Neural progenitor cell (in vitro differentiated cells): Measurements from ENCODE around the gene GGCX. TPM values are rescaled to one million over a fixed set of nuclear protein-coding genes. Genes with fewer than 3 reads are reported as not detected.
"Not testable (repeated sequence)": the region's sequence is repeated elsewhere in the genome, so short reads cannot be mapped to it uniquely, and the experiment has no call there.

ENCODE experiments used
- DNase-seq: peaks from one replicate; pipeline ENCODE4 v3.0.0-alpha.2; 2016; ENCODE audit warnings: low spot score
- H2AFZ ChIP-seq: fragments of 200-600 bp; sonication (generic); replicated peaks from 2 replicates; pipeline ENCODE4 v1.6.1; 2016; ENCODE audit warnings: antibody characterized with exemption
- H3F3A ChIP-seq: fragments of 200-600 bp; sonication (generic); 2 replicates; pipeline ENCODE4 v1.6.1; 2016; ENCODE audit warnings: antibody characterized with exemption, low read depth
- H3K27ac ChIP-seq: fragments of 200-600 bp; sonication (generic); 2 replicates; pipeline ENCODE4 v1.5.1; 2016; ENCODE audit warnings: mild to moderate bottlenecking
- H3K27me3 ChIP-seq: fragments of 200-600 bp; sonication (generic); 2 replicates; pipeline ENCODE4 v1.6.1; 2016; ENCODE audit warnings: mild to moderate bottlenecking, moderate library complexity
- H3K36me3 ChIP-seq: fragments of 200-600 bp; sonication (generic); 2 replicates; pipeline ENCODE4 v1.5.1; 2016
- H3K4me1 ChIP-seq: fragments of 200-600 bp; sonication (generic); 2 replicates; pipeline ENCODE4 v1.6.1; 2016; ENCODE audit warnings: mixed run types
- H3K4me2 ChIP-seq: fragments of 200-600 bp; sonication (generic); 2 replicates; pipeline ENCODE4 v1.6.1; 2016
- H3K4me3 ChIP-seq: fragments of 200-600 bp; sonication (generic); 2 replicates; pipeline ENCODE4 v1.5.1; 2016
- H3K79me2 ChIP-seq: fragments of 200-600 bp; sonication (generic); 2 replicates; pipeline ENCODE4 v1.6.1; 2016; ENCODE audit warnings: low read depth
- H3K9ac ChIP-seq: fragments of 200-600 bp; sonication (generic); 2 replicates; pipeline ENCODE4 v1.6.1; 2016
- H3K9me3 ChIP-seq: fragments of 200-600 bp; sonication (generic); 2 replicates; pipeline ENCODE4 v1.5.1; 2016; ENCODE audit warnings: low read depth
- H4K20me1 ChIP-seq: fragments of 200-600 bp; sonication (generic); 2 replicates; pipeline ENCODE4 v1.6.1; 2016; ENCODE audit warnings: low read depth
- H3K27ac Mint-ChIP-seq: 3 replicates; pipeline ENCODE4 v1.8.0; 2021; ENCODE audit warnings: mixed read lengths
- H3K27me3 Mint-ChIP-seq: 2 replicates; pipeline ENCODE4 v1.8.0; 2022; ENCODE audit warnings: low read depth, mild to moderate bottlenecking, inconsistent platforms, moderate library complexity, mixed read lengths; ENCODE audit not compliant: insufficient read depth
- H3K36me3 Mint-ChIP-seq: 3 replicates; pipeline ENCODE4 v1.8.0; 2021; ENCODE audit warnings: mixed read lengths
- H3K4me1 Mint-ChIP-seq: 3 replicates; pipeline ENCODE4 v1.8.0; 2021; ENCODE audit warnings: mixed read lengths
- H3K4me3 Mint-ChIP-seq: 3 replicates; pipeline ENCODE4 v1.8.0; 2021; ENCODE audit warnings: mild to moderate bottlenecking, moderate library complexity, mixed read lengths
- H3K9me3 Mint-ChIP-seq: 3 replicates; pipeline ENCODE4 v1.8.0; 2020; ENCODE audit warnings: mixed read lengths
- EZH2 ChIP-seq: fragments of 200-600 bp; sonication (generic); IDR thresholded peaks from 2 replicates; pipeline ENCODE4 v1.6.1; 2017; ENCODE audit warnings: antibody characterized with exemption, mild to moderate bottlenecking, moderate library complexity
- EZH2phosphoT487 ChIP-seq: fragments of 200-600 bp; sonication (generic); IDR thresholded peaks from 2 replicates; pipeline ENCODE4 v1.6.1; 2017; ENCODE audit warnings: antibody characterized with exemption
- total RNA-seq: library from RNA; depleted of rRNA; stranded (reverse); fragments of >200 nt; gene quantifications from 2 replicates; pipeline ENCODE4 v1.2.3, GENCODE V29; 2015; ENCODE audit warnings: low replicate concordance
- TF ChIP-seq, protein P1 (sequence below): fragments of 200-600 bp; sonication (generic); IDR thresholded peaks from 2 replicates; pipeline ENCODE4 v1.5.1; 2017; ENCODE audit warnings: antibody characterized with exemption, mild to moderate bottlenecking

GGCX gene
- total RNA-seq, 1 donor from 2014 or later = 29.7 TPM

DNA sequence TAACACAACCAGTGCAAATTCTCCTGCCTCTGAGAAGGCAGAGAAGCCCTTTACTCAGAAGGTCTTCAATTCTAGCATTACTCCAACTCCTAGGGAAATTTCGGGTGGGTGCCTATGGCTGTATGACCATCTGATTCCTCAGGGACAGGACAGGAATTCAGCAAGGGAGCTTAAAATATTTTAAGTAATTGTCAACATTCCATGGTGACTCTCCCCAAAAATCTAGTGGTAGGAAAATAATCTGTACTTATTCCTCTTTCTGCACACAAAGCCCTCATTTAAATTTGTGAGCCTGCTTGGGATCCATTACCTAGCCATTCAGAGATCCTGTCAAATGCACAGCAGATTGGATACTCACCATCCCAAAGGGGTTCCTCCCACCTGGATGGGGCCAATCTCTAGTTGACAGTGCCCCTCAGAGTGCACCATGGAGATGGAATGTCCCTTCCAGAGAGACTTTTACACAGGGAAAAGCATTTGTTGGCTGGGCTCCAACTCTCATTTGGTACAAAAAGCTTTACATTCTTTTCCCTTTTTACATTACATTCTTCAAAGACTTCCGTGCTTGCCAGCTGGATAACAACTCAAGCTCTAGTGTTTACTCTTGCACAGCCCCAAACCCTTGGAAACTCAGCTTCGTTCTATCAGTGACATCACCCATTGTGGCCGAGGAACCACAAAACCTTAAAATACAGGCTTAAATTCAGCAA is 44.3 kb upstream of the GGCX start:
- H3K9ac ChIP-seq = no peak overlapping the region
- H3K27me3 Mint-ChIP-seq = peaks cover 6% of the 10 kb centered on the region
- H3K36me3 ChIP-seq = no peaks in the 10 kb centered on the region
- peaks cover 24% of the 10 kb centered on the region for H3K36me3 Mint-ChIP-seq
- H3K79me2 ChIP-seq = peaks cover 23% of the 10 kb centered on the region
- H3F3A ChIP-seq = peaks cover 29% of the 10 kb centered on the region
- no peak overlapping the region for H3K27ac ChIP-seq
- TF ChIP-seq EZH2 (no peak), EZH2phosphoT487 (no peak)
- TF ChIP-seq, protein P1, sequence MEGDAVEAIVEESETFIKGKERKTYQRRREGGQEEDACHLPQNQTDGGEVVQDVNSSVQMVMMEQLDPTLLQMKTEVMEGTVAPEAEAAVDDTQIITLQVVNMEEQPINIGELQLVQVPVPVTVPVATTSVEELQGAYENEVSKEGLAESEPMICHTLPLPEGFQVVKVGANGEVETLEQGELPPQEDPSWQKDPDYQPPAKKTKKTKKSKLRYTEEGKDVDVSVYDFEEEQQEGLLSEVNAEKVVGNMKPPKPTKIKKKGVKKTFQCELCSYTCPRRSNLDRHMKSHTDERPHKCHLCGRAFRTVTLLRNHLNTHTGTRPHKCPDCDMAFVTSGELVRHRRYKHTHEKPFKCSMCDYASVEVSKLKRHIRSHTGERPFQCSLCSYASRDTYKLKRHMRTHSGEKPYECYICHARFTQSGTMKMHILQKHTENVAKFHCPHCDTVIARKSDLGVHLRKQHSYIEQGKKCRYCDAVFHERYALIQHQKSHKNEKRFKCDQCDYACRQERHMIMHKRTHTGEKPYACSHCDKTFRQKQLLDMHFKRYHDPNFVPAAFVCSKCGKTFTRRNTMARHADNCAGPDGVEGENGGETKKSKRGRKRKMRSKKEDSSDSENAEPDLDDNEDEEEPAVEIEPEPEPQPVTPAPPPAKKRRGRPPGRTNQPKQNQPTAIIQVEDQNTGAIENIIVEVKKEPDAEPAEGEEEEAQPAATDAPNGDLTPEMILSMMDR = no peak
- H3K4me3 ChIP-seq = no peak overlapping the region
- H3K9me3 Mint-ChIP-seq = no peaks in the 10 kb centered on the region
- H2AFZ ChIP-seq = no peak overlapping the region
- H3K4me3 Mint-ChIP-seq = peak overlapping the region; percentile 57
- no peaks in the 10 kb centered on the region for H3K27me3 ChIP-seq
- H3K9me3 ChIP-seq = no peaks in the 10 kb centered on the region
- peaks cover 4% of the 10 kb centered on the region for H3K4me1 ChIP-seq
- no peak overlapping the region for H3K4me2 ChIP-seq
- peak overlapping the region; percentile 38 for H3K27ac Mint-ChIP-seq
- H3K4me1 Mint-ChIP-seq = peaks cover 37% of the 10 kb centered on the region
- H4K20me1 ChIP-seq = peaks cover 27% of the 10 kb centered on the region
- no peak for DNase-seq

DNA sequence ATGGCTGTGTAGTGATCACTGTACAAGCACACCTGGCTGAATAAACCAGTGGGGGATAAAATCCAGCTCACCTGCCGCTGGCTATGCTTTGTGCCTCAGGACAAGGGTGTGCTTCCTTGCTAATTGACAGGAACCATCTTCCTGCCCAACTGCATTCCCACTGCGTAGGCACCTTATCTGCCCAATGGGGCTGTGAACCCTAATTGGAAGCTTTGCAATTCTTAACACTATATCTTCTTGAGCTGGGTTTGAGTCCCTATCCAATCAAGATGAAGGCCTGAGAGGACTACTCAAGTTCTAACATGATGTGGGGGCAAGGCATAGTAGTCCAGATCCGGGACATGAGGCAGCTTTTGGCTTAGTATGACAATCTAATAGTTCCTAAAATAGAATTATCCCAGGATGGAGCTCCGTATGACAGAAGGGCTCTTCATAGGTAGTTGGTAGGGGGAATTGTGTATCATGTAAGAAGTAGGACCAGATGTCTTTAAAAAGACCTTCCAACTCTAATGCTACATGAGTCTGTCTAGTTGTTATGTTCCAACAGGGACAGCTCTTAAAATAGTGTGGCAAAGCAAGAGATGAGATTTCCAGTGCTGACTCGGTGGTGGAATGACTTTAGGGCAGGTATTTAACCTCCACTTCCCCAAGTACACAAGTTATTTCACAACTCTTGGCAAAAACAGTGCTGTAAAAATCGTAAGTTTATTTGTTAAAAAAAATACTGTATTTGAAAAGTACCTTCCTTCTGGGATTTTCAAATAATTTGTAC is 43.5 kb upstream of the GGCX start:
- H3K9me3 Mint-ChIP-seq = no peaks in the 10 kb centered on the region
- H3K27ac Mint-ChIP-seq = no peak overlapping the region
- Histone ChIP-seq H3K4me2 (no peak overlapping the region), H3K79me2 (peaks cover 16% of the 10 kb centered on the region), H3K9ac (no peak overlapping the region), H3K4me3 (no peak overlapping the region), H4K20me1 (peaks cover 27% of the 10 kb centered on the region), H3F3A (peaks cover 31% of the 10 kb centered on the region), H2AFZ (no peak overlapping the region), H3K36me3 (no peaks in the 10 kb centered on the region), H3K27ac (no peak overlapping the region), H3K27me3 (no peaks in the 10 kb centered on the region), H3K9me3 (no peaks in the 10 kb centered on the region), H3K4me1 (peaks cover 4% of the 10 kb centered on the region)
- DNase-seq = no peak
- H3K27me3 Mint-ChIP-seq = peaks cover 6% of the 10 kb centered on the region
- peaks cover 32% of the 10 kb centered on the region for H3K4me1 Mint-ChIP-seq
- peak overlapping the region; percentile 63 for H3K4me3 Mint-ChIP-seq
- peaks cover 24% of the 10 kb centered on the region for H3K36me3 Mint-ChIP-seq
- TF ChIP-seq EZH2 (no peak), EZH2phosphoT487 (no peak)
- TF ChIP-seq, protein P1 = no peak

DNA sequence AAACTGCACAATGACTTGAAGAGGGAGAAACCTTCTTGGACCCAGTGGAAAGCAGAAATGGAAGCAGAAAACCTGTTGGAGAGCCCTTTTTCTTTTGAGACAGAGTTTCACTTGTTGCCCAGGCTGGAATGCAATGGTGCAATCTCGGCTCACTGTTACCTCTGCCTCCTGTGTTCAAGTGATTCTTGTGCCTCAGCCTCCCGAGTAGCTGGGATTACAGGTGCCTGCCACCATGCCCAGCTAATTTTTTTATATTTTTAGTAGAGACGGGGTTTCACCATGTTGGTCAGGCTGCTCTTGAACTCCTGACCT is 42.8 kb upstream of the GGCX start:
- Histone ChIP-seq H3K4me2 (peak overlapping the region; percentile 99), H3K79me2 (peaks cover 16% of the 10 kb centered on the region), H3F3A (peaks cover 31% of the 10 kb centered on the region), H3K4me3 (peak overlapping the region; percentile 89), H4K20me1 (peaks cover 27% of the 10 kb centered on the region)
- H3K9me3 Mint-ChIP-seq, H3K4me1 ChIP-seq, H3K27me3 Mint-ChIP-seq, H2AFZ ChIP-seq, DNase-seq, H3K9ac ChIP-seq, H3K27me3 ChIP-seq, H3K9me3 ChIP-seq, H3K36me3 ChIP-seq, H3K27ac ChIP-seq: not testable (repeated sequence)
- H3K27ac Mint-ChIP-seq = peak overlapping the region; percentile 66
- peaks cover 28% of the 10 kb centered on the region for H3K4me1 Mint-ChIP-seq
- peaks cover 20% of the 10 kb centered on the region for H3K36me3 Mint-ChIP-seq
- H3K4me3 Mint-ChIP-seq = peak overlapping the region; percentile 88
